ENCODE results near the gene PLEKHH2. TPM values are rescaled to one million over a fixed set of nuclear protein-coding genes. Genes with fewer than 3 reads are reported as not detected.

PLEKHH2 gene
- total RNA-seq, 6 experiments from 2014 or later: 0.75 to 2.0 (median 1.3) TPM

DNA sequence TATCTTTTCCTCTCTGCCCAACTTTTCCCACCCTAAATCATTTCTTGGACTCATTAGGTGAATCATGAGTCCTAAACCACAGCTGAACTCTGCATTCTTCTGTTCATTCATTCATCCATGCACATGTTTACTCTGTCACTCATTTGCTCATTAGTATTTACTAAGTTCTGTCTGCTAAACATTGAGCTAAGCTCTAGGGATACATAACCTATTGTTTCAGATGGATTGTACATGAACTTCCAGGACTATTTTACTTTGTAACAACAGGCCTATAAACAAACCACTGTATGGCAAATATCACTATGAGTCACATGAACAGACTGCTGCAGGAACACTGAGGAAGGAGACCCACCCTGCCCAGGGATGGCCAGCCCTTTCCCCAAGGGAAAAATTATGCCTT, 122.1 kb downstream of the PLEKHH2 start:
- Histone ChIP-seq H3K9me3 (no peaks in the 10 kb centered on the region), H3K4me3 (no peak overlapping the region), H3K27me3 (no peaks in the 10 kb centered on the region), H3K4me1 (no peaks in the 10 kb centered on the region), H3K36me3 (no peaks in the 10 kb centered on the region), H3K27ac (no peak overlapping the region)
- DNase-seq (no peak), ATAC-seq (no peak)
- intact Hi-C loops (cut with DNase I): no loop called here
- TF ChIP-seq POLR2A (IDR thresholded peaks at IDR 0.05): no peak
- TF ChIP-seq, protein P1, sequence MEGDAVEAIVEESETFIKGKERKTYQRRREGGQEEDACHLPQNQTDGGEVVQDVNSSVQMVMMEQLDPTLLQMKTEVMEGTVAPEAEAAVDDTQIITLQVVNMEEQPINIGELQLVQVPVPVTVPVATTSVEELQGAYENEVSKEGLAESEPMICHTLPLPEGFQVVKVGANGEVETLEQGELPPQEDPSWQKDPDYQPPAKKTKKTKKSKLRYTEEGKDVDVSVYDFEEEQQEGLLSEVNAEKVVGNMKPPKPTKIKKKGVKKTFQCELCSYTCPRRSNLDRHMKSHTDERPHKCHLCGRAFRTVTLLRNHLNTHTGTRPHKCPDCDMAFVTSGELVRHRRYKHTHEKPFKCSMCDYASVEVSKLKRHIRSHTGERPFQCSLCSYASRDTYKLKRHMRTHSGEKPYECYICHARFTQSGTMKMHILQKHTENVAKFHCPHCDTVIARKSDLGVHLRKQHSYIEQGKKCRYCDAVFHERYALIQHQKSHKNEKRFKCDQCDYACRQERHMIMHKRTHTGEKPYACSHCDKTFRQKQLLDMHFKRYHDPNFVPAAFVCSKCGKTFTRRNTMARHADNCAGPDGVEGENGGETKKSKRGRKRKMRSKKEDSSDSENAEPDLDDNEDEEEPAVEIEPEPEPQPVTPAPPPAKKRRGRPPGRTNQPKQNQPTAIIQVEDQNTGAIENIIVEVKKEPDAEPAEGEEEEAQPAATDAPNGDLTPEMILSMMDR (IDR thresholded peaks at IDR 0.05): no peak

- H3K36me3 ChIP-seq: no peaks in the 10 kb centered on the region
- 49% methylated on average over 3 of the region's 3 CpGs for WGBS (ENCODE audit: insufficient coverage, low coverage, low lambda C conversion rate, missing lambda C conversion rate)
- H3K27me3 ChIP-seq: no peaks in the 10 kb centered on the region
- H3K27ac ChIP-seq: no peak overlapping the region
- ATAC-seq: no peak
- H3K9me3 ChIP-seq: no peaks in the 10 kb centered on the region
- TF ChIP-seq, protein P1 (IDR thresholded peaks at IDR 0.05): no peak
- no peak for TF ChIP-seq POLR2A (IDR thresholded peaks at IDR 0.05)
- DNase-seq: no peak
- intact Hi-C loops (cut with DNase I): no loop called here
- no peak overlapping the region for H3K4me3 ChIP-seq
- no peaks in the 10 kb centered on the region for H3K4me1 ChIP-seq
Observed at GRCh38 chr2:43762286-43762685, 125.2 kb downstream of the PLEKHH2 start.

GRCh38 chr2:43763091-43763490, 126.0 kb downstream of the PLEKHH2 start:
- H3K27ac ChIP-seq: no peak overlapping the region
- TF ChIP-seq, protein P1 (IDR thresholded peaks at IDR 0.05): no peak
- no peak for TF ChIP-seq POLR2A (IDR thresholded peaks at IDR 0.05)
- no peaks in the 10 kb centered on the region for H3K4me1 ChIP-seq
- intact Hi-C loops (cut with DNase I): no loop called here
- 94% methylated on average over 2 of the region's 2 CpGs for WGBS (ENCODE audit: insufficient coverage, low coverage, low lambda C conversion rate, missing lambda C conversion rate)
- H3K9me3 ChIP-seq: no peaks in the 10 kb centered on the region
- ATAC-seq (no peak), DNase-seq (no peak)
- H3K36me3 ChIP-seq: no peaks in the 10 kb centered on the region
- H3K27me3 ChIP-seq: no peaks in the 10 kb centered on the region
- H3K4me3 ChIP-seq: no peak overlapping the region

GRCh38 chr2:43764086-43764705, 127.1 kb downstream of the PLEKHH2 start:
- ATAC-seq (no peak), DNase-seq (no peak)
- no peaks in the 10 kb centered on the region for H3K4me1 ChIP-seq
- H3K4me3 ChIP-seq: no peak overlapping the region
- H3K27ac ChIP-seq: no peak overlapping the region
- H3K36me3 ChIP-seq: no peaks in the 10 kb centered on the region
- WGBS (ENCODE audit: insufficient coverage, low coverage, low lambda C conversion rate, missing lambda C conversion rate): 17% methylated on average over 1 of the region's 1 CpG
- no peaks in the 10 kb centered on the region for H3K9me3 ChIP-seq
- TF ChIP-seq, protein P1 (IDR thresholded peaks at IDR 0.05): no peak
- no peak for TF ChIP-seq POLR2A (IDR thresholded peaks at IDR 0.05)
- intact Hi-C loops (cut with DNase I): no loop called here
- H3K27me3 ChIP-seq: no peaks in the 10 kb centered on the region

GRCh38 chr2:43766006-43766405, 128.9 kb downstream of the PLEKHH2 start:
- no peaks in the 10 kb centered on the region for H3K4me1 ChIP-seq
- 82% methylated on average over 4 of the region's 4 CpGs for WGBS (ENCODE audit: insufficient coverage, low coverage, low lambda C conversion rate, missing lambda C conversion rate)
- no peaks in the 10 kb centered on the region for H3K27me3 ChIP-seq
- ATAC-seq (no peak), DNase-seq (no peak)
- no peaks in the 10 kb centered on the region for H3K36me3 ChIP-seq
- H3K9me3 ChIP-seq: no peaks in the 10 kb centered on the region
- TF ChIP-seq POLR2A (IDR thresholded peaks at IDR 0.05): no peak
- TF ChIP-seq, protein P1 (IDR thresholded peaks at IDR 0.05): no peak
- H3K4me3 ChIP-seq: no peak overlapping the region
- no peak overlapping the region for H3K27ac ChIP-seq
- intact Hi-C loops (cut with DNase I): no loop called here

Measured in right lobe of liver (tissue), 6 donors.